ENCODE data around the gene MEGF9.

The MEGF9 gene

DNA sequence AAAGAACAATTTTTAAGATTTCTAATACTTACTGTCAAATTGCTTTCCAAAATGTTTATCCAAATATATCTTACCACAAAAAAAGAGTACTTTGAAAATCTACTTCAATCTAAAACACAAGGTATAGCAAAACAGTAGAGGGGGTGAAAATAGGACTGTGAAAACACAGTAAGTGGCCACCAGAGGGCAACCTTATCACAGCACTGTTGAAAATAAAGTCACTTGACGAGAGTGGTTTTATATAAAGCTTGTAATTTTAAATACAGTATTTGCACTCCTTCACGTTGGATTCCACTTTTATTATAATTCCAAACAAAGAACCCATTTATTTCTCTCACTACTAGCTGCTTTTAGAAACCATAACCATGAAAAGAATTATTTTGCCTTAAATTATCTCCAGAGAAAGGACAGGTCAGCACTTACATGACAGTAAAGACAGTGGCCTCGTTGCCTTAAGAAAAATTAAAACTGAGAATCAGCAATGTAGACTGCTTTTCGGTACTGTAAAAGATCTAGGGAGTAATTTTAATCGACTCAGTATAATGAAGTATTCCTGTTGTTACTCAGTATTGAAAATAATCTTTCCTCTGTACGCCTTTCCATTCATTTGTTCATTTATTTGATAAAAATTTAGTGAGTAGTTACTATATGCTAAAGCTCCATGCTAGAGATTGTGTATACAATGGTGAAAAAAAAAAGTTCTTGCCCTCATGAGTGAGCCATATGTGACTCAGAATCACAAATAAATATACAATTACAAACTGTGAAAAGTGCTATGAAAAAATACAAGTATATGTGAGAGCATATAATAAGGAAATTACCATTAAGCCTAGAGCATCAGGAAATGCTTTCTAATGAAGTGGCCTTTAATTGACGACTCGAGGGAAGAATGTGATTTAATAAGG lies 94.3 kb downstream of the MEGF9 start:
- FAIRE-seq, result peak; percentile 91

GRCh38 chr9:120616966-120617935 lies 97.0 kb downstream of the MEGF9 start:
- no peak for FAIRE-seq

DNA sequence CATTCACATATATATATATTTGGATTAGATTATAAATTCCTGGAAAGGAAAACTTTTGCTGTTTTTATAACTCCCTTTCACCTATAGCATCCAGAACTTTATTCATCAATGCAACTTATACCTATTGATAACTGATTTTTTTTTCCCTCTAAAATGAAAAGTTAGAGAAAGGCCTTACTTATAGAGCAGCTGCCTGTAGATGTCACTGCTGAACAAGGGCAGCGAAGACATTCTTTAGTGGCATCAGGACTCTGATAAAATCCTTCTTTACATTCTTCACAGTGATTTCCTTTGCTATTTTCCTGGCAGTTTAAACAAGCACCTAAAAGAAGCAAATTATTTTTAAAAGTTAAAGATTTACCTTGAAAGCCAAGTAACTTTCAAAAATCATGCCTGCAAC lies 102.1 kb downstream of the MEGF9 start:
- FAIRE-seq, result no peak

DNA sequence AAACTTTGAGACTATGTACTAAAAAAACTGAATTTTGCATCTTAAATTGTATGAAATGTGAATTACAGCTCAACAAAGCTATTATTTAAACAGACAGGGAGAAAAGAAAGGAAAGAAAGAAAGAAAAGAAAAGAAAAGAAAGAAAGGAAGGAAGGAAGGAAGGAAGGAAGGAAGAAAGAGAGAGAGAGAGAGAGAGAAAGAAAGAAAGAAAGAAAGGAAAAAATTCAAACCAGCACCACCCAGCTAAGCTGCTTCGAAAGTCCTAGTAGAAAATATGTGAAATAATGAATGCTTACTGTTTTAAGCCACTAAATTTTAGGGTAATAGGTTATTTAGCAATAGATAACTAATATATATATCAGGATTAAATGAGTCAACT lies 102.6 kb downstream of the MEGF9 start:
- FAIRE-seq, result no peak

GRCh38 chr9:120610975-120611689 lies 103.1 kb downstream of the MEGF9 start:
- FAIRE-seq, result no peak

GRCh38 chr9:120609636-120610035 lies 104.6 kb downstream of the MEGF9 start:
- no peak for FAIRE-seq

DNA sequence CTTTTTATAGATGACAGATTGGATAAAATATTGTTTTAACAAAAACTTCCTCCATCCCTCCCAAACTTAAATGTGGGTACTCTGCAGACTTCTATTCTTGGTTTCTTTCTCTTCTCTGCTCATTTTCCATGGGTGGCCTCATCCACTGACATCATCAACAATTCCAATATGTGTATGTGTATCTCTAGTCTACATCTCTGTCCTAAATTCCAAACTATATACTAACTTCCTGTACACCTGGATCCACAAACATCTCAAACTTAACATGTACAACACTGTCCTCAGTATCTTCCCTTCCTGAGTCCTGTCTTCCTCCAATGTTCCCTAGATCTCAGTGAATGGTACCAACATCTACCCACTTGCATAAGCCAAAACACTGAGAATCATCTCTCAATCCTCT lies 105.8 kb downstream of the MEGF9 start:
- no peak for FAIRE-seq

DNA sequence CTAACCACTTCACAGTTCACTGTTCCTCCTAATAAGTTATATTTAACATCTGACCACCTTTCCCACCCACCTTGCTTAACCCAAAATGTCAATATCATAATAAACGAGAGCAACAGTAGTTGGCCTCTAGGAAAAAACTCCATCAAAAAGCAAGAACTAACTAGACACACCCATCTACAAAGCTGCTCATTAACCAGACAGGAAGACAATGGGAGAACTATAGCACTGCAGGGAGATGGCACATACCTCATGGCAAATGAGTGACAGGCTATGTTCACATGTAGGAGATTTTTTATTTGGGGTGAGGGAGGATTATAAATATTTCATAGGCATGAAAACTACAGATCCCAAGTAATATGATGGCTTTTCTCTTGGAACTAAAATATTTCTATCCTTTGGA lies 110.7 kb downstream of the MEGF9 start:
- FAIRE-seq, result no peak

DNA sequence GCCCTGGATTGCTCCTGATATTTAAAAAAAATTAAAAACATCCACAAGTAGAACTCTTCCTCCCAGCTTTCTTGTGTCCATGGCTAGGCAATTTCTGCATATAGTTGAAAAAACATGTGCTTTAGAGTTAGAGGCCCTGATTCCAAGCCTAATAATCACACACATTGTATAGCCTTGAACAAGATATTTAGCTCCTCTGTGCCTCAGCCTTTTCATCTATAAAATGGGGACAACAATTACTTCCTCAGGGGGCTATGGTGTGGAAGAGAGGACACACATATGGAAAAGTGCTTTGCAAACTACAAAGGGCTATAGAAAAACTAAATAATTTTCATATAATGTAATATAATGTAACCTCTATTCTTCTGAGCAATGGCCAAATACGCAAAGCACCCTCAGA lies 111.3 kb downstream of the MEGF9 start:
- no peak for FAIRE-seq

GRCh38 chr9:120593955-120594277 lies 120.4 kb downstream of the MEGF9 start:
- no peak for FAIRE-seq

DNA sequence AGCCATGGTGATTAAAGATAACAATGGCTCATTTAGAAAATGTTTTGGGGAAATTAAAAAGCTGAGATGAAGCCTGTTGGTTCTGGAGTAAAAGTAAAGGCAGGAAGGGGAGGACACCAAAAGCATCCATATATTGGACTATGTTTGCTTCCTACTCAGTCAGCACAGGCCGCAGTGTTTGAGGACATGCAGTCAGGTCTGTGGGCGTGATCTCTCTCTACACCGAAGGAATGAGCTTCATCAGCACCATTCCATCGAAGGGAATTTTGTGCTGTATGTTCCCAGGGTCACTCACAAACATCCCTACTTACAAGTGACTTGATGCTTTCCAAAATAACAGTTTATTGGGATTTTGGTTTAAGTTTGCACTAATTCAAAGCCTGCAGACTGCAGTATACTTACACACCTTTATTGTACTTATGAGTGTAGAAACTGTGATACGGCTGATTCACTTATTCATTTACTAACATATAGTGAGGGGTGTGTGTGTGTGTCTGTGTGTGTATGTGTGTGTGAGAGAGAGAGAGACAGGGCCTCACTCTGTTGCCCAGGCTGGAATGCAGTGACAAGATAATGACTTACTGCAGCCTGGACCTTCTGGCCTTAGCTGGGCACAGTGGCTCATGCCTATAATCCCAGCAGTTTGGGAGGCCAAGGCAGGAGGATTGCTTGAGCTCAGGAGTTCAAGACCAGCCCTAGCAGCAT lies 120.9 kb downstream of the MEGF9 start:
- FAIRE-seq, result no peak

DNA sequence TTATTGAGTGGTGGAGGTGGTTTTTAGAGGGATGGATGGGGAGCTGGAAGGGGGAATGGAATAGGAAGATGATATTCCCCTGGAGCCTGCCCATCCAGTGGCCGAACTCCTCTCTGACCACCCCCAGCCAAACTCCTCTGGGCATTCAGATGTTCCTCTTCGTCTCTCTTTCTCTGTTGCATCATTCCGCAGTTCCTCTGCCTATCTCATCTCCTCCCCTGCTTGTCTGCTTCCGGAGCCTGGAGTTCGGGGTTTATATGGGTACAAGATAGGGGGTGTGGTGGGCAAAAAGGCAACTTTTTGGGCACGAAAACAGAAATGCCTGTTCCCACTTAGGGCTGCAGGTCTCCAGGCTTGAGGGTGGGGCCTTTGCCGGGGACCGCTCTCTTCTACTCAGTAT lies 122.1 kb downstream of the MEGF9 start:
- no peak for FAIRE-seq

DNA sequence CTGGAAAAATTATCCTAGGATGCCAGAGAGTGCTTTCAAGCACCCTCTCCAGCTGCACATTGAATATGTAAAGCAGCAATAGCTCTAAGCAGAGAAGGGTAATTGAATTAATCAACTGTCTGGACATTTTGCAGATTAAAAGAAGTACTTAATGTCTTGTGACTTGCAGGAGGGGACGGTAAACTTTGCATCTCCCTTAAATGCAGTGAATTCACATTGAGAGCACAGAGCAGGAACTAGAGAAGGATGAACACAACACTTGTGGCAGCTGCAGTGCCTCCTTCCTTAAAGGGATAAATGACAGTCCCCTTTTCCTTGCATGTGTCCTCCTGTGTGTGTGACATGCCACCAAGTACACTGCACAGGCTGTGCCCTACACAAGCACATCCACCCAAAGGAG lies 126.9 kb downstream of the MEGF9 start:
- FAIRE-seq, result no peak

- no peak for FAIRE-seq
Measured at GRCh38 chr9:120583958-120584369, 130.3 kb downstream of the MEGF9 start.

DNA sequence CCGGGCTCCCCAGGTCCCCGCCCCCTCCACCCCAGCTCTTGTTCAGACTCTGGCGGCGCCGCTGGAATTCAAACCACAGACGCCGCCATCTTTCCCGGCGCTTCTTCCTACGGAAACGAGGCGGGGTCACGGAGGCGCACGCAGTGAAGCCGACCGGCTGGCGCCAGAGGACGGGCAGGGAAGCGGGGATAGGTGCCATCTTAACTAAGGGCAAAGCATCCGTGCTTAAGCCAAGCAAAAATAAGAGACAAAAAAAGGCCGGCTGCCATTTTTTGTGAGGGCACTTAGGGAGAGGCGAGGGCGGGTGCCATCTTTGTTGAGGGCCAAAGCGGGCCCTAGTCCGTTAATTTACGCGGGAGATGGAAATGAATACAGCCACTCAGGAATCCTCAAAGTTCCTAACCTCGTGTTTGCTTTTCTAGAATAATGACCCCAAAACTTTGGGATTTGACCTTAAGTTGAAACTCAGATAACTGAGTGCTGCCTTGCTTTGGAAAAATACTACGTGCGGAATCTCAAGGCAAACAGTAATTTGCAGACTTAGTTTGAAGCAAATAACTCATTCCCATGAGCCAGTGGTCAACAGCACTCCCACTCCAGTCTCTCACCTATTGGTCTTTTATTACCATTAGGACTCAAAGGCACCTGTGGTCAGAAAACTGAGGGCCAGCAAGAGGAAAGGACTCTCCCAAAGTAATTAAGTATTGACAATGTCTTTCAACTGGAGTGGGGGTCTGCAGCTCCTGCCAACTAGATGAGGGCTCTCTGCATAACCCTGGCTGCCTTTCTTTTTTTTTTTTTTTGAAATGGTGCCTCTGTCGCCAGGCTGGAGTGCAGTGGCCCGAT lies 134.0 kb downstream of the MEGF9 start, which contains the start of gene CDK5RAP2:
Gene CDK5RAP2, minus strand, starts transcription at position 117 of the 846 bp plus-strand sequence. CDS start 189 bp downstream, outside the sequence.
- FAIRE-seq, result peak; percentile 92

DNA sequence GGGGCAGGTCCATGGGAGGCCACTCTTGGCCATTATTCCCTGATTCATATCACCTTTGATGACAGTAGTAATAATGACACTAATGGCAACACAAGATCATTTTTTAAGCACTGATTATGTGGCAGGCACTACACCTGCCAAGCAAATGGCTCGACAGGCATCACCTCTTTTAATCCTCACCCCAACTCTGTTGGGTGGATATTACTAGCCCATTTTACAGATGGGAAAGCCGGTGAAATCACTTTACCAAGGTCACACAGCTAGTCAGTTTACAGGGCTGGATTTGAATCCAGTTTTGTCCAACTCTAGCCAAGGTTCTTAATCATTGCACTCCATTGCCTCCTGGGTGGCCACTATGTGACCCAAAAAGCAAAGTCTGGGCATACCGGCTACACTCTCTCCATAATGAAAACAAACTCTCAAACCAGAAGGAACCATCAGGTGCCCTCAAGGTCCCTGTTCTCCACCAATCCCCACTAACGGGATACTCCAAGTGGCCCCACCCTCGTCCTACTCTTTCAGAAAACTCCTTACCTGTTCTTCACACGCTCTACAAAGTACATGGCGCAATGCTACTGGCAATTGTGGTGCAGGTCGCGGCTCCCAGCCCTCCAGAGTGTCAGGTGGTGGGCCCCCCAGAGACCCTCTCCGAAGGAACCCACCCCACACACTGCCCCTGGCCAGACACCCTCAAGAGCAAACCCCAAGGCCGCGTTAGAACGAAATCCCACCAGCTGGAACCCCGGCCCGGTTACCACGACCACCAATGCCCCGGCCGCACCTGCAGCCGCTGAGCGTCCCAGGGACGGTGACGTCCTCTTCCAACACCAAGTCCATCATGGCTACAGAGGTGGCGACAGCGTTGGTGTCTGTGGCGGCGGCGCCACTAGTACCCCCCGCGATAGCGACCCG lies 134.9 kb downstream of the MEGF9 start:
- FAIRE-seq, result no peak

DNA sequence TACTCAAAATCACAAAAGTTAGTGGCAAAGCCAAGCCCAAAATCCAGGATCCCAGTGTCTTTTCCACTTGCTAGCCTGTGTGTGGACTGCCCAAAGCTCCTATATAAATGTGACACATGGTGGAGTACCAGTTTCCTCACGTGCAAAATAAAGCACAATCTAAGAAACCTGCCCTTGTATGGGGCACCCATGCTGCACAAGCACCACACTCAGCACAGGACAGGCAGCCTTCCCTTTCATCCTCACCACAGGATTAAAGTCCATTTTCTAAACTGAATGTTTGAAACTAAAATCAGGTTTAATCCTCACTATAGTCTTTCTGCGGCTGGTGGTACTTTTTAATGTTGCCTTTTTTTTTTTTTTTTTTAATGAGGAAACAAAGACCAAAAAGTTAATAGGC lies 139.8 kb downstream of the MEGF9 start:
- no peak for FAIRE-seq

GRCh38 chr9:120572472-120572871 lies 141.8 kb downstream of the MEGF9 start:
- no peak for FAIRE-seq

DNA sequence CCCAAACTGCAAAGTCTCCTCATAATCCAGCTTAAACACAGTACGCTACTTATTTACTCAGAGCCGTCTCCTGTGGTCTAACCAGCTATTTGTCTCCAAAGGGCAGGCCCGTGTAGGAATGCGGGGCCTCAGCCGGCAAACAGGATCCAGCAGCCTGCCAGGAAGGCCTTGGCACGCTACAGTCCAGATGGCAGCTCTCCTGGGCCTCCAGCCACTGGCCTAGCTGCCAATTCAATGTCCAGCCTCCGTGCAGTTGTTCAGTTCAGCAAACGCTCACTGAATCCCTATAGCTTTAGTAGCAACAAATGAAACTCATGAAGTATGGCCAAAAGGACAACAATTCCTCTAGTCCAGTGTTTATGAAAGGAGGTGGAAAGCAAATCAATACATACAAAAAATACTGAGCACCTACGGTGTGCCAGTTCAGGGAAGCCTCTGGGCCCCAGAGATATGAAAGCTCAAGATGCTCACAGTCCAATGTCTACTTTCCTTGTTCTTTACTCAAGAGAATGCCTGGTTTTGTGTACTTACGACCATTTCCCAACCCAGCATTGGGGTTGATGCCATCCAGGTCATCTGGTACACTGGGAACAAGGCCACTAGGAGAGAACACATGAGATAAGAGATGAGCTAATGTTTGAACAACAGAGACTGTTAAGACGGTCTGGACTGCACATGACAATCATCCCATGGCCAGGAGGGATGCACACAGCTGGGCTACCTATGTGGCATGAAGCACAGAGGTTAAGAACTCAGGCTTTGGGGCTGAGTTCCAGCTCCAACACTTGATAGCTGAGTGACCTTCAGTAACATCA lies 142.6 kb downstream of the MEGF9 start:
- FAIRE-seq, result no peak

Measured in endometrium (tissue), 2 donors.